ENCODE data around the gene KMO.

KMO gene

DNA sequence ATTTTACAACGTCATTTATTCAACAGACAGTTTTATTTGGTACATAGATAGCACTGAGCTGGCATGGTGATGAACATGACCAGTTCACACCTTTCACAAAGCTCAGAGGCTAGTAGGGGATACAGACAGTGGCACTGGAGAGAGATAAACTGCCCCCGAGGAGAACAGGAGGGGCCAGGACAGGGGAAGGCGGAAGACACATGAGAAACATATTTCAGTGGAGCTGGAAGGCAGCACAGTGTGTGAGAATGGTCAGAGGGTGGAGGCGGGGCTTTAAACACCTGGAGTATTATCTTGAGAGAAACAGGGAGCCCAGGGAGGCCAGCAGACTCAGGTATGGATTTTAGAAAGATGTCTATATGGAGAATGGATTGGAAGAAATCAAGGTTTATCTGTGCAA lies 58.5 kb downstream of the KMO start:
- H3K4me1 ChIP-seq, result no peaks in the 10 kb centered on the region
- no peak overlapping the region for H3K27ac ChIP-seq
- TF ChIP-seq, protein P1, sequence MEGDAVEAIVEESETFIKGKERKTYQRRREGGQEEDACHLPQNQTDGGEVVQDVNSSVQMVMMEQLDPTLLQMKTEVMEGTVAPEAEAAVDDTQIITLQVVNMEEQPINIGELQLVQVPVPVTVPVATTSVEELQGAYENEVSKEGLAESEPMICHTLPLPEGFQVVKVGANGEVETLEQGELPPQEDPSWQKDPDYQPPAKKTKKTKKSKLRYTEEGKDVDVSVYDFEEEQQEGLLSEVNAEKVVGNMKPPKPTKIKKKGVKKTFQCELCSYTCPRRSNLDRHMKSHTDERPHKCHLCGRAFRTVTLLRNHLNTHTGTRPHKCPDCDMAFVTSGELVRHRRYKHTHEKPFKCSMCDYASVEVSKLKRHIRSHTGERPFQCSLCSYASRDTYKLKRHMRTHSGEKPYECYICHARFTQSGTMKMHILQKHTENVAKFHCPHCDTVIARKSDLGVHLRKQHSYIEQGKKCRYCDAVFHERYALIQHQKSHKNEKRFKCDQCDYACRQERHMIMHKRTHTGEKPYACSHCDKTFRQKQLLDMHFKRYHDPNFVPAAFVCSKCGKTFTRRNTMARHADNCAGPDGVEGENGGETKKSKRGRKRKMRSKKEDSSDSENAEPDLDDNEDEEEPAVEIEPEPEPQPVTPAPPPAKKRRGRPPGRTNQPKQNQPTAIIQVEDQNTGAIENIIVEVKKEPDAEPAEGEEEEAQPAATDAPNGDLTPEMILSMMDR (IDR thresholded peaks at IDR 0.05), result no peak
- no peaks in the 10 kb centered on the region for H3K9me3 ChIP-seq
- no peaks in the 10 kb centered on the region for H3K27me3 ChIP-seq
- DNase-seq, result no peak
- no peak overlapping the region for H3K4me3 ChIP-seq
- intact Hi-C loops (cut with DNase I; ENCODE audit: low total_unique reads), result no loop called here
- H3K36me3 ChIP-seq, result peaks cover 0 to 3% (median 0%) of the 10 kb centered on the region in 3 donors

DNA sequence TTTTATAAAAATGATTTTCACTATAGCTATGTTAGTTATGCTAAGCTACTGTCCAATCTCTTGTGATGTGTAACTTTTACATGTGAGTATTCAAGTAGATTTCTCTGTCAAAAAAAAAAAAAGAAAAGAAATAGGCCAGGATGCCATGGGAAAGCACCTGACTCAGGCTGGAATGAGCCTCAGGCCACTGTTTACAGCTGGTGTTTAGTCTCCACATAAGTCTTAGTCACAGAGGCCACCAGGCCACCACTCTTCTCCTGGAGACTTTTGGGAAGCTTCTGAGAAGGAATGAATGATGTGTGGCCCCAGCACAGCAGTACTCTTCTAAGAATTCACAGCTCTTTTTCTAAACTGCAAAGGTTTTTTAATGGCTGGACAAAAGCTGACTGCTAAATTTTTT lies 59.1 kb downstream of the KMO start:
- TF ChIP-seq, protein P1 (IDR thresholded peaks at IDR 0.05), result no peak
- H3K4me3 ChIP-seq, result no peak overlapping the region
- peaks cover 0 to 7% (median 0%) of the 10 kb centered on the region in 3 donors for H3K36me3 ChIP-seq
- H3K4me1 ChIP-seq, result no peaks in the 10 kb centered on the region
- H3K9me3 ChIP-seq, result no peaks in the 10 kb centered on the region
- no peaks in the 10 kb centered on the region for H3K27me3 ChIP-seq
- DNase-seq, result no peak
- no peak overlapping the region for H3K27ac ChIP-seq
- intact Hi-C loops (cut with DNase I; ENCODE audit: low total_unique reads), result no loop called here

DNA sequence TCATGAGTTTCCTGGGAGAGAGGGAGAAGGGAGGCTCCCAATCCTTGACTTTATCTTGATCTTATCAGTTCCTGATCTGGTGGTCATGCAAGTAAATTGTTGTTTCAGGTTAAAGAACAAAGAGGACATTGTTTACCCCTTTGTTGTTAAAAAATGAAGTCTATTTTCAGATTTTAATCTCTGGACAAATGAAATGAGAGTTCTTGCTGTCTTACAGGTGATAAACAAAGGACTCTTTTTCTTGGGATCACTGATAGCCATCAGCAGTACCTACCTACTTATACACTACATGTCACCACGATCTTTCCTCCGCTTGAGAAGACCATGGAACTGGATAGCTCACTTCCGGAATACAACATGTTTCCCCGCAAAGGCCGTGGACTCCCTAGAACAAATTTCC lies 59.6 kb downstream of the KMO start:
- no peaks in the 10 kb centered on the region for H3K4me1 ChIP-seq
- H3K27me3 ChIP-seq, result no peaks in the 10 kb centered on the region
- H3K36me3 ChIP-seq, result peaks cover 0 to 7% (median 0%) of the 10 kb centered on the region in 3 donors
- TF ChIP-seq, protein P1 (IDR thresholded peaks at IDR 0.05), result no peak
- intact Hi-C loops (cut with DNase I; ENCODE audit: low total_unique reads), result no loop called here
- DNase-seq, result no peak
- H3K9me3 ChIP-seq, result no peaks in the 10 kb centered on the region
- H3K27ac ChIP-seq, result no peak overlapping the region
- H3K4me3 ChIP-seq, result no peak overlapping the region

DNA sequence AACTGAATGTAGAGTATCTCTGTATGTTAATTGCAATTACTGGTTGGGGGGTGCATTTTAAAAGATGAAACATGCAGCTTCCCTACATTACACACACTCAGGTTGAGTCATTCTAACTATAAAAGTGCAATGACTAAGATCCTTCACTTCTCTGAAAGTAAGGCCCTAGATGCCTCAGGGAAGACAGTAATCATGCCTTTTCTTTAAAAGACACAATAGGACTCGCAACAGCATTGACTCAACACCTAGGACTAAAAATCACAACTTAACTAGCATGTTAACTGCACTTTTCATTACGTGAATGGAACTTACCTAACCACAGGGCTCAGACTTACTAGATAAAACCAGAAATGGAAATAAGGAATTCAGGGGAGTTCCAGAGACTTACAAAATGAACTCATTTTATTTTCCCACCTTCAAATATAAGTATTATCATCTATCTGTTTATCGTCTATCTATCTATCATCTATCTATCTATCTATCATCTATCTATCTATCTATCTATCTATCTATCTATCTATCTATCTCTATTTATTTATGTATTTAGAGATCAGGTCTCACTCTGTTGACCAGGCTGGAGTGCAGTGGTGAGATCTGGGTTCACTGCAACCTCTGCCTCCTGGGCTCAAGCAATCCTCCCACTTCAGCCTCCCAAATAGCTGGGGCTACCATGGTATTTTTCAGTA lies 60.2 kb downstream of the KMO start:
- Histone ChIP-seq H3K36me3 (peaks cover 0 to 7% (median 0%) of the 10 kb centered on the region in 3 donors), H3K27ac (no peak overlapping the region), H3K9me3 (no peaks in the 10 kb centered on the region), H3K27me3 (no peaks in the 10 kb centered on the region), H3K4me1 (no peaks in the 10 kb centered on the region), H3K4me3 (no peak overlapping the region)
- intact Hi-C loops (cut with DNase I; ENCODE audit: low total_unique reads), result no loop called here
- TF ChIP-seq, protein P1 (IDR thresholded peaks at IDR 0.05), result no peak
- DNase-seq, result no peak

DNA sequence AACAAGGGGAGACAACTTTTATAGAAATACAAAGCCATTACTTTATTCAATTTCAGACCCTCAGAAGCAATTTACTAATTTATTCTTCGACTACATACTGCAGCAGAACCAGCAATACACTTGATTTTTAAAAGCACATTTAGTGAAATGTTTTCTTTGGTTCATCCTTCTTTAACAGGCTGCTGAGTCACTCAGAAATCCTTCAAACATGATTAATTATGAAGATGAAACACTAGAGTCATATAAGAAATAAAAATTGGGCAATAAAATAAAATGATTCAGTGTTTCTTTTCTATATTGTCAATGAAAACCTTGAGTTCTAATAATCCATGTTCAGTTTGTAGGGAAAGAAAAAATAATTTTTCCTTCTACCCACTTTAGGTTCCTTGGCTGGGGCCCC lies 61.0 kb downstream of the KMO start:
- no peaks in the 10 kb centered on the region for H3K27me3 ChIP-seq
- H3K27ac ChIP-seq, result no peak overlapping the region
- TF ChIP-seq, protein P1 (IDR thresholded peaks at IDR 0.05), result no peak
- no peak overlapping the region for H3K4me3 ChIP-seq
- H3K9me3 ChIP-seq, result no peaks in the 10 kb centered on the region
- no peaks in the 10 kb centered on the region for H3K4me1 ChIP-seq
- no peak for DNase-seq
- intact Hi-C loops (cut with DNase I; ENCODE audit: low total_unique reads), result no loop called here
- H3K36me3 ChIP-seq, result peaks cover 0 to 7% (median 0%) of the 10 kb centered on the region in 3 donors

Measured in tibial artery (tissue), 4 donors.